Tibial nerve (tissue), 4 donors: Measurements from ENCODE around the gene RELCH.

ENCODE experiments used
- EP300 ChIP-seq, 2 donors: sonication (generic); formaldehyde crosslinking; IDR thresholded peaks; one replicate each; pipeline ENCODE4 v1.6.1; 2017; ENCODE audit warnings: antibody characterized with exemption in 2 of 2, mild to moderate bottlenecking in 1 of 2
- POLR2A ChIP-seq, 2 donors: fragments of 450-650 bp; IDR thresholded peaks; one replicate each; pipeline ENCODE4 v1.6.1; 2017; ENCODE audit warnings: antibody characterized with exemption in 2 of 2, mild to moderate bottlenecking in 2 of 2, moderate library complexity in 2 of 2
- TF ChIP-seq, protein P1 (sequence below), 5 experiments: fragments of 200-600 bp in 3 of 5; fragments of 450-650 bp in 2 of 5; sonication (generic) in 3 of 5; IDR thresholded peaks; one replicate each; pipeline ENCODE4 v1.5.1; 2016 to 2019; ENCODE audit warnings: antibody characterized with exemption in 5 of 5, mild to moderate bottlenecking in 3 of 5, moderate library complexity in 2 of 5

DNA sequence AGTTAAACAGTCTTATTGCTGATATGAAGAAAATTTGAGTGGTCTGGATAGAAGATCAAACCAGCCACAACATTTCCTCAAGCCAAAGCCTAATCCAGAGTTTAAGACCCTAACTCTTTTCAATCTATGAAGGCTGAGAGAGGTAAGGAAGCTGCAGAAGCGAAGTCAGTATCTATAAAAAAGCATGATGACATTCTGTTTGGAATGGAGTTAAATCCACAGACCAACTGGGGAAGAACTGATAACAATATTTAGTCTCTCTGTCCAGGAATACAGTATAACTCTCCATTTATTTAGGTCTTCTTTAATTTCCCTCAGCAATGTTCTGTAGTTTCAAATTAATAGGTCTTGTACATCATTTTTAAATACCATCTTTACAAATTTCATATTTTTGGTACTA lies 16.2 kb upstream of the RELCH start:
- TF ChIP-seq, protein P1, sequence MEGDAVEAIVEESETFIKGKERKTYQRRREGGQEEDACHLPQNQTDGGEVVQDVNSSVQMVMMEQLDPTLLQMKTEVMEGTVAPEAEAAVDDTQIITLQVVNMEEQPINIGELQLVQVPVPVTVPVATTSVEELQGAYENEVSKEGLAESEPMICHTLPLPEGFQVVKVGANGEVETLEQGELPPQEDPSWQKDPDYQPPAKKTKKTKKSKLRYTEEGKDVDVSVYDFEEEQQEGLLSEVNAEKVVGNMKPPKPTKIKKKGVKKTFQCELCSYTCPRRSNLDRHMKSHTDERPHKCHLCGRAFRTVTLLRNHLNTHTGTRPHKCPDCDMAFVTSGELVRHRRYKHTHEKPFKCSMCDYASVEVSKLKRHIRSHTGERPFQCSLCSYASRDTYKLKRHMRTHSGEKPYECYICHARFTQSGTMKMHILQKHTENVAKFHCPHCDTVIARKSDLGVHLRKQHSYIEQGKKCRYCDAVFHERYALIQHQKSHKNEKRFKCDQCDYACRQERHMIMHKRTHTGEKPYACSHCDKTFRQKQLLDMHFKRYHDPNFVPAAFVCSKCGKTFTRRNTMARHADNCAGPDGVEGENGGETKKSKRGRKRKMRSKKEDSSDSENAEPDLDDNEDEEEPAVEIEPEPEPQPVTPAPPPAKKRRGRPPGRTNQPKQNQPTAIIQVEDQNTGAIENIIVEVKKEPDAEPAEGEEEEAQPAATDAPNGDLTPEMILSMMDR (IDR thresholded peaks at IDR 0.05): no peak
- TF ChIP-seq POLR2A (IDR thresholded peaks at IDR 0.05): no peak
- TF ChIP-seq EP300 (IDR thresholded peaks at IDR 0.05): no peak
